Testis (tissue), 3 donors: ENCODE results near the gene TCF12. TPM values are rescaled to one million over a fixed set of nuclear protein-coding genes. Genes with fewer than 3 reads are reported as not detected.

Experiments
- DNase-seq: peaks from one replicate; pipeline ENCODE4 v3.0.0-alpha.2; 2019
- H3K27ac ChIP-seq, 2 donors: fragments of 200-600 bp; sonication (generic); one replicate each; pipeline ENCODE4 v1.5.1; 2019
- H3K27me3 ChIP-seq: fragments of 200-600 bp; sonication (generic); one replicate; pipeline ENCODE4 v1.5.1; 2019
- H3K36me3 ChIP-seq: fragments of 200-600 bp; sonication (generic); one replicate; pipeline ENCODE4 v1.5.1; 2017; ENCODE audit warnings: low read depth; ENCODE audit errors: missing control alignments
- H3K4me1 ChIP-seq: fragments of 200-600 bp; sonication (generic); one replicate; pipeline ENCODE4 v1.5.1; 2019
- H3K4me3 ChIP-seq, 2 donors: fragments of 200-600 bp; sonication (generic); one replicate each; pipeline ENCODE4 v1.5.1; 2017 to 2019
- H3K9me3 ChIP-seq: fragments of 200-600 bp; sonication (generic); one replicate; pipeline ENCODE4 v1.5.1; 2017
- POLR2A ChIP-seq: fragments of 450-650 bp; IDR thresholded peaks from one replicate; pipeline ENCODE4 v1.6.1; 2017; ENCODE audit warnings: antibody characterized with exemption, mild to moderate bottlenecking, moderate library complexity
- WGBS, 2 donors: methylation state at CpG; one replicate each; pipeline ENCODE4 v1.1.5; 2018; 5-methylcytosine and 5-hydroxymethylcytosine counted together
- intact Hi-C: fragments of 100-400 bp; cut with DNase I; formaldehyde crosslinking; loops from one replicate; pipeline ENCODE4 v1.15.1; 2023; ENCODE audit warnings: low total_unique reads
- polyA plus RNA-seq: library from polyadenylated mRNA; stranded (reverse); fragments of 350-450 nt; fragmentation: Illumina TruSeq; extraction: RNeasy Lipid Tissue Mini Kit (QIAGEN cat#74804); gene quantifications from one replicate; pipeline ENCODE4 v1.2.3, GENCODE V29; 2014; ENCODE audit warnings: low read depth, low replicate concordance; ENCODE audit not compliant: insufficient read depth
- small RNA-seq, 2 donors: library from RNA; depleted of rRNA; stranded (forward); fragments of <200 nt; gene quantifications; one replicate each; pipeline ENCODE3, GENCODE V24; 2016
- total RNA-seq, 2 donors: library from RNA; depleted of rRNA; stranded (reverse); fragments of >200 nt; gene quantifications; one replicate each; pipeline ENCODE4 v1.2.3, GENCODE V29; 2016
- TF ChIP-seq, protein P1 (sequence below), 3 experiments: fragments of 450-650 bp in 2 of 3; fragments of 200-600 bp in 1 of 3; sonication (generic) in 1 of 3; IDR thresholded peaks; one replicate each; pipeline ENCODE4 v1.5.1; 2016 to 2019; ENCODE audit warnings: antibody characterized with exemption in 3 of 3, mild to moderate bottlenecking in 2 of 3, moderate library complexity in 1 of 3

The TCF12 gene
- total and polyA plus RNA-seq, 3 donors from 2014 or later: 51.8 to 152 (median 146) TPM

DNA sequence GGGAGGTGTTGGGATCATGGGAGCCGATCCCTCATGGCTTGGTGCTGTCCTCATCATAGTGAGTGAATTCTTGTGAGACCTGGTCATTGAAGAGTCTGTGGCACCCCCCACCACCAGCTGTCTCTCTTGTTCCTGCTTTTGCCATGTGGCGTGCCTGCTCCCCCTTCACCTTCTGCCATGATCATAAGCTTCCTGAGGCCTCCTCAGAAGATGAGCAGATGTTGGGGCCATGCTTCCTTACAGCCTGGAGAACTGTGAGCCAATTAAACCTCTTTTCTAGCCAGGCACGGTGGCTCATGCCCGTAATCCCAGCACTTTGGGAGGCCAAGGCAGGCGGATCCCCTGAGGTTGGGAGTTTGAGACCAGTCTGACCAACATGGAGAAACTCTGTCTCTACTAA lies 420.9 kb downstream of the TCF12 start:
- WGBS, 2 donors: 87 to 100% methylated on average over 5 of the region's 5 CpGs
- Histone ChIP-seq H3K4me3 (no peak overlapping the region), H3K9me3 (no peaks in the 10 kb centered on the region), H3K4me1 (peaks cover 11% of the 10 kb centered on the region), H3K36me3 (no peaks in the 10 kb centered on the region), H3K27me3 (no peaks in the 10 kb centered on the region), H3K27ac (no peak overlapping the region)
- no peak for TF ChIP-seq POLR2A
- TF ChIP-seq, protein P1, sequence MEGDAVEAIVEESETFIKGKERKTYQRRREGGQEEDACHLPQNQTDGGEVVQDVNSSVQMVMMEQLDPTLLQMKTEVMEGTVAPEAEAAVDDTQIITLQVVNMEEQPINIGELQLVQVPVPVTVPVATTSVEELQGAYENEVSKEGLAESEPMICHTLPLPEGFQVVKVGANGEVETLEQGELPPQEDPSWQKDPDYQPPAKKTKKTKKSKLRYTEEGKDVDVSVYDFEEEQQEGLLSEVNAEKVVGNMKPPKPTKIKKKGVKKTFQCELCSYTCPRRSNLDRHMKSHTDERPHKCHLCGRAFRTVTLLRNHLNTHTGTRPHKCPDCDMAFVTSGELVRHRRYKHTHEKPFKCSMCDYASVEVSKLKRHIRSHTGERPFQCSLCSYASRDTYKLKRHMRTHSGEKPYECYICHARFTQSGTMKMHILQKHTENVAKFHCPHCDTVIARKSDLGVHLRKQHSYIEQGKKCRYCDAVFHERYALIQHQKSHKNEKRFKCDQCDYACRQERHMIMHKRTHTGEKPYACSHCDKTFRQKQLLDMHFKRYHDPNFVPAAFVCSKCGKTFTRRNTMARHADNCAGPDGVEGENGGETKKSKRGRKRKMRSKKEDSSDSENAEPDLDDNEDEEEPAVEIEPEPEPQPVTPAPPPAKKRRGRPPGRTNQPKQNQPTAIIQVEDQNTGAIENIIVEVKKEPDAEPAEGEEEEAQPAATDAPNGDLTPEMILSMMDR (IDR thresholded peaks at IDR 0.05): no peak
- DNase-seq: no peak
- intact Hi-C loops: no loop called here

Small RNA genes within 50 kb of the gene (small RNA-seq; reads per million reads assigned to genes)
- gene RF01210: 0 reads per million in 2 donors

Other genes starting within 250 kb of the TCF12 start
- 10 to 100 TPM; 48.6 to 50.2 TPM for gene ZNF280D, start 185.1 kb upstream of the TCF12 start, total RNA-seq
- 12.6 TPM for gene ZNF280D, start 185.1 kb upstream of the TCF12 start, polyA plus RNA-seq